ENCODE measurements around the gene DCST2.
A peak's percentile ranks its signal among the peaks of the same experiment; 100 is the strongest.
"Not testable (repeated sequence)": the region's sequence is repeated elsewhere in the genome, so short reads cannot be mapped to it uniquely, and the experiment has no call there.

Gene DCST2

DNA sequence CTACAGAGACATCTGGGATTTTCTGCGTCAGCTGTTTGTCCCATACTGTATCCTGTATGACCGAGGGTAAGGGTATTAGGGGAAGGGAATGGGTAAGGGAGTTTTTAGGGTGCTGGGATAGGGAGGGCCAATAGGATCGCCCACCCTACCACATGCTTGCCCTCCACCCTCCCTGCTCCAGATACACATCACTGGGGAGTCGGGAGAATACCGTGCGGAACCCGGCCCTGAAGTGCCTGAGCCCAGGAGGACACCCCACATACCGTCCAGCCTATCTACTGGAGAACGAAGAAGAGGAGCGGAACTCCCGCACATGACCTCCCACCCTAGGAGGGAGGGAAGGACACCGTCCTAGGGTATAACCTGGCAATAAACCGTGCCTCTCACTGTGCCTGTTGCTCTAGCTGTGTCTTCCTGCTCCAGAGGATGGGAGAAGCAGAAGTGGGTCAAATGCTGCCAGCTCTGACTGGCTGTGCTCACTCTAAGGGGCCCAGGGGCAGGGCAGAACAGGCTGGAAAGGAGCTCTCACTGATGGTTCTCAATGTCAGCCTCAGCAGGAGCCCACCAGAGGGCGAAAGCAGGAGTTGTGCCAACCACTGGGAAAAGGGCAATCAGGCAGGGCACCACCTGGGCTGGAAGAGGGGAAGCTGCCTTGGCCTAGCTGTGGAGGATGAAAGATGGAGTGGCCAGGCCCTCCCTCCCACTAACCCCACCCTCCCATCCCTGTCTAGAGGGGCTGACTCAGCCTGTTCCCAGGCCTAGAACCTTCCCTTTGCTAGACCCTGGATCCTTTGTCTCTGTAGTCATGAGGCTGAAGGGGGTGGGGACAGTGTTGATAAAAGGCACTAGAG lies 40.6 kb downstream of the DCST2 start:
- no peak overlapping the region for H3K4me3 ChIP-seq (replicated peaks; ENCODE audit: low read depth, low read length)
- DNase-seq (ENCODE audit: extremely low read depth, low read depth), result no peak
- TF ChIP-seq, protein P1, sequence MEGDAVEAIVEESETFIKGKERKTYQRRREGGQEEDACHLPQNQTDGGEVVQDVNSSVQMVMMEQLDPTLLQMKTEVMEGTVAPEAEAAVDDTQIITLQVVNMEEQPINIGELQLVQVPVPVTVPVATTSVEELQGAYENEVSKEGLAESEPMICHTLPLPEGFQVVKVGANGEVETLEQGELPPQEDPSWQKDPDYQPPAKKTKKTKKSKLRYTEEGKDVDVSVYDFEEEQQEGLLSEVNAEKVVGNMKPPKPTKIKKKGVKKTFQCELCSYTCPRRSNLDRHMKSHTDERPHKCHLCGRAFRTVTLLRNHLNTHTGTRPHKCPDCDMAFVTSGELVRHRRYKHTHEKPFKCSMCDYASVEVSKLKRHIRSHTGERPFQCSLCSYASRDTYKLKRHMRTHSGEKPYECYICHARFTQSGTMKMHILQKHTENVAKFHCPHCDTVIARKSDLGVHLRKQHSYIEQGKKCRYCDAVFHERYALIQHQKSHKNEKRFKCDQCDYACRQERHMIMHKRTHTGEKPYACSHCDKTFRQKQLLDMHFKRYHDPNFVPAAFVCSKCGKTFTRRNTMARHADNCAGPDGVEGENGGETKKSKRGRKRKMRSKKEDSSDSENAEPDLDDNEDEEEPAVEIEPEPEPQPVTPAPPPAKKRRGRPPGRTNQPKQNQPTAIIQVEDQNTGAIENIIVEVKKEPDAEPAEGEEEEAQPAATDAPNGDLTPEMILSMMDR (IDR thresholded peaks at IDR 0.05; ENCODE audit: low read depth, low read length, missing control alignments), result peak; percentile 20

DNA sequence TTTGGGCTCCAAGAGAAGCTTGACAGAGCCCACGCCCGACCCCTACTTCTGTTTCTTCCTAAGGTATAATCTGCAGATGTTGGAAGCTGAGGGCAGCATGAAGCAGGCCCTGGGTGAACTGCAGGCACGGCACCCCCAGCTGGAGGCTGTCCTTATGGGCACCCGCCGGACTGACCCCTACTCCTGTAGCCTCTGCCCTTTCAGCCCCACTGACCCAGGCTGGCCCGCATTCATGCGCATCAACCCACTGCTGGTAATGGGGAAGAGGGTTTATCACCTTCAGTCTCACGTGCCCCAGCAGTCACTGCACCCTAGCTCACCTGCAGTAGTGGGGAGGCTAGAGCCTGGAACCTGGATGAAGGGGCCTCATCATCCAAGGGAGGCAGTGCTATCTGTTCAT lies 43.3 kb downstream of the DCST2 start:
- DNase-seq (ENCODE audit: extremely low read depth, low read depth), result no peak
- TF ChIP-seq, protein P1 (IDR thresholded peaks at IDR 0.05; ENCODE audit: low read depth, low read length, missing control alignments), result no peak
- H3K4me3 ChIP-seq (replicated peaks; ENCODE audit: low read depth, low read length), result no peak overlapping the region

DNA sequence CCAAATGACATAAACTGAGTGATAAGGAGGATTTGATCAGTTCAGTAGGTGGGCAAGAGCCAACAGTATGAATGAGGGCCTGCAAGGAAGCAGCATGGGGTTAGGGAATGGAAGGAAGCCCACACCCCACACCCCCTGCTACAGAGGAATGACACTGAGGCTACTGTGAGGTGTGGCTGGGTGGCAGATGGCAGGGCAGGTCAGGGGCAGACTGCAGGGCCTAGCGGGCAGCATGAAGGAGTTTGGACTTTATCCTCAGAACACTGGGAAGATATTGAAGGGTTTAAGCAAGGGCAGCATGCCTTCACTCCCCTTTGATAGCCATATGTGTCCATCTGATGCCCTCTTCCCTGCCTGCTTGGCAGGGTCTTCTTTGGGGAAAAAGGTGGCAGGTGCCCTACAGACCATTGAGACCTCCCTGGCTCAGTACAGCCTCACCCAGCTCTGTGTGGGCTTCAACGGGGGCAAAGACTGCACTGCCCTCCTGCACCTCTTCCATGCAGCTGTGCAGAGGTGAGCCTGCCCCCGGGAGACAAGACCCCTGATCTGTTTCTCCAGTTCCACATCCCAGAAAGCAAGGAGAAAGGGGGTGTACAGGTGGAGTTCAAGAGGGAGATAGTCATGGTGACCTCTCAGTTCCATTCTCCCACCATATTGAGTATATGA lies 44.3 kb downstream of the DCST2 start:
- TF ChIP-seq, protein P1 (IDR thresholded peaks at IDR 0.05; ENCODE audit: low read depth, low read length, missing control alignments), result no peak

DNA sequence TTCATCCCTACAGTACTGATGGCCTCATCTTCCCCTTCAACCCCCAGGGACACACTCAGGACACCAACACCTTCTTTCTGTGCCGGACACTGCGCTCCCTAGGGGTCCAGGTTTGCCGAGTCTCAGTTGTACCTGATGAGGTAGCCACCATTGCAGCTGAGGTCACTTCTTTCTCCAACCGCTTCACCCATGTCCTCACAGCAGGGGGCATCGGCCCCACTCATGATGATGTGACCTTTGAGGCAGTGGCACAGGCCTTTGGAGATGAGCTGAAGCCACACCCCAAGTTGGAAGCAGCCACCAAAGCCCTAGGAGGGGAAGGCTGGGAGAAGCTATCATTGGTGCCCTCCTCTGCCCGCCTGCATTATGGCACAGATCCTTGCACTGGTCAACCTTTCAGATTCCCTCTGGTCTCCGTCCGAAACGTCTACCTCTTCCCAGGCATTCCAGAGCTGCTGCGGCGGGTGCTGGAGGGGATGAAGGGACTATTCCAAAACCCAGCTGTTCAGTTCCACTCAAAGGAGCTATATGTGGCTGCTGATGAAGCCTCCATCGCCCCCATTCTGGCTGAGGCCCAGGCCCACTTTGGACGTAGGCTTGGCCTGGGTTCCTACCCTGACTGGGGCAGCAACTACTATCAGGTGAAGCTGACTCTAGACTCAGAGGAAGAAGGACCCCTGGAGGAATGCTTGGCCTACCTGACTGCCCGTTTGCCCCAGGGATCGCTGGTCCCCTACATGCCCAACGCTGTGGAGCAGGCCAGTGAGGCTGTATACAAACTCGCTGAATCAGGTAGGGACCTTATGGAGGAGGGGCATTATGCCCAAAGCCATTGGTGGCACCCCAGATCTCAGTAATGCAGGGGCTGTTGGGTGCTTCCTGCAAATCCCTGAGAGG lies 45.3 kb downstream of the DCST2 start:
- TF ChIP-seq, protein P1 (IDR thresholded peaks at IDR 0.05; ENCODE audit: low read depth, low read length, missing control alignments), result no peak
- no peak overlapping the region for H3K4me3 ChIP-seq (replicated peaks; ENCODE audit: low read depth, low read length)
- DNase-seq (ENCODE audit: extremely low read depth, low read depth), result no peak

More for the DNA sequence above, 44.3 kb downstream of the DCST2 start:
- no peak overlapping the region for H3K4me3 ChIP-seq (replicated peaks; ENCODE audit: low read depth, low read length)
- DNase-seq (ENCODE audit: extremely low read depth, low read depth), result no peak

DNA sequence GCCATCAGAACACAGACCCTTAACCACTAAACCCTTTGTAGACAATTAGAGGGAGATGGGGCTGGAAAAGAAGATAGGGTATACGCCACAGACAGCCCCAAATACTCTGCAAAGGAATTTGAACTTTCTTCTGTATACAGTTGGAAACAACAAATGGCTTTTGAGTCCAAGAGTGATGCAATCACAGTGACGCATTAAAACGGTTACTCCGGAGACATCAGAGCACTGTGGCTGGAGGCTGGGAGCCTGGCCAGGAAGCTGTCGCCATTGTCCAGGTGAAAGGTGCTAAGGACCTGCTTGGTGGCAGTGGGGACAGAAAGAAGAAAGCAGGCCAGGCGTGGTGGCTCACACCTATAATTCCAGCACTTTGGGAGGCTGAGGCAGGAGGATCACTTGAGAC lies 46.3 kb downstream of the DCST2 start:
- no peak overlapping the region for H3K4me3 ChIP-seq (replicated peaks; ENCODE audit: low read depth, low read length)
- TF ChIP-seq, protein P1 (IDR thresholded peaks at IDR 0.05; ENCODE audit: low read depth, low read length, missing control alignments), result no peak

DNA sequence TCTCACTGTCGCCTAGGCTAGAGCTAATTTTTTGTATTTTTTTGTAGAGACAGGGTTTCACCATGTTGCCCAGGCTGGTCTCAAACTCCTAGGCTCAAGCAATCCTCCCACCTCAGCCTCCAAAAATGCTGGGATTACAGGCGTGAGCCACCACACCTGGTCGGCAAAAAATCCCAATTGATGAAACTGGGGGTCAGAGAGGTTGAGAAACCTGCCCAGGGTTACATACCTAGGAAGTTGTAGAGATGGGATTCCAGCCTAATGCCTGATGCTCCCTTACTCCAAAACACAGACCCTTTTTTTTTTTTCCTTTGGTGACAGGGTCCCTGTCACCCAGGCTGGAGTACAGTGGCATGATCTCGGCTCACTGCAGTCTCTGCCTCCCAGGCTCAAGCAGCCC lies 46.8 kb downstream of the DCST2 start:
- DNase-seq (ENCODE audit: extremely low read depth, low read depth), result not testable (repeated sequence)

More for the DNA sequence above, 46.3 kb downstream of the DCST2 start:
- DNase-seq (ENCODE audit: extremely low read depth, low read depth), result no peak

More for the DNA sequence above, 46.8 kb downstream of the DCST2 start:
- not testable (repeated sequence) for H3K4me3 ChIP-seq (replicated peaks; ENCODE audit: low read depth, low read length)
